GM21619 (cell line): ENCODE results near the gene MARCHF9.
A peak's percentile ranks its signal among the peaks of the same experiment; 100 is the strongest.
"Not testable (repeated sequence)": the region's sequence is repeated elsewhere in the genome, so short reads cannot be mapped to it uniquely, and the experiment has no call there.

Experiments
- ATAC-seq: cut with Tn5 transposase; IDR thresholded peaks from one replicate; pipeline ENCODE4 v1.9.1; 2021; ENCODE audit not compliant: unreplicated experiment

MARCHF9 gene

DNA sequence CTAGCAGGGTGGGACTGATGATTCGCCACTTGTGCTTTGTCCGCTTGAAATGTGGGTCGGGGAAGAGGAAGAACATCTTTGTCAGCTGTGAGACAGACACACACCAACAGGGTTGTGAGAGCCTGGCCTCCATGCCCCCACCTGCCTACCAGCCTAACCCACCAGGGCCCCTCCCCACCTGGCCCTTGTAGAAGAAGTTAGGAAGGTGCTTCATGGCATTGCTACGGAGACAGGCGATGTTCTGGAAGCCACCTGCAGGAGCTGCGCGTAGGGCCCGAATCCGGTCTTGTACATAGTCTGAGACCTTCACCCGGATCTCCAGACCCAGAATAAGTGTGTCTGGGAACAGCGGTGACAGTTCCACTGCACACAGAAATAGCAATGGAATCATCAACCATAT lies 14.7 kb downstream of the MARCHF9 start:
- no peak for ATAC-seq

DNA sequence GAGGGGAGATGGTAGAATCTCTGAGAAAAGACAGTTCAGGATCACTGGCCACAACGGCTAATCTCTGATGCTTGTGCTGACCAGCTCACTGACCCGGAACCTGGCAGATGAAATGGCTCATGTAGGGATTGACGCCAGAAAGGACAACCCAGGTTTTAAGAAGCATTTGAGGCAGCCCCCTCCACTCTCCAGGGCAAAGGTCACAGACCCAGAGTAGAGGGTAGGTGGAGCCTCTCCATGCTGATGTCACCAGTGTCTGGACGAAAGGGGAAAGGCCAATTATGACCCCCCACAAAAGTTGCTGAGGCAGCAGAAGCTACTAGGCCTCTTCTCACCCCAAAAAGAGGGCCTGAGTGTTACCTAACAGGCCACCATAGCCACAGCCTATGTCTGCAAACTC lies 15.8 kb downstream of the MARCHF9 start:
- ATAC-seq: no peak

DNA sequence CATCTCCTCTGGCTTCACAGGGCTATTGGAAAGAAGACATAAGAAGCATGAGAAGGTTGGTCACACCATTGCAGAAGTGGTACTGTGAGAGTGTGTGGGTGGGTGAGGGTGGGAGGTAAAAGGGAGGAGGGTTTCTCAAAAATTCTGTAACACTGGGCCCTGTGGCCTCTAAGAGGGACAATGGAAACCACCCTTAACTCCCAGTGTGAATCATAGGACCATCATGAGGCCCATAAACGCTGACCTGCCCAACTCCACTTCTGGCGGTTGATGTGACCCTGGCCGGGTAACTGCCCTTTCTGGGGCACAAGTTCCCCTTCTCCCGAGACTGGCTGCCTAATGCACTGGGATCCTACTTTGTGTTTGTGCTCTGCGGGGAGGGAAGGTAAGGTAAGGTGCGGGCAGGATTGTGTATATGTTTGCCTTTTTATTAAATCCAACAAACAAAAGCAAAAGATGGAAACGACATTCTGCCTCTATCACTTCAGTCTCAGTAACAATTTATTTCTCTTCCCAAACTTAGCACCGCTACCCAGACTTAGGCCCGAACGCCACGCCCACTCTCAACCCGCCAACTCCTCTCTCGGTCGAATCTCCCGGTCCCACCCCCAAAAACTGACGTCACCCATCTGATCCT lies 16.5 kb downstream of the MARCHF9 start:
- peak; percentile 71 for ATAC-seq

DNA sequence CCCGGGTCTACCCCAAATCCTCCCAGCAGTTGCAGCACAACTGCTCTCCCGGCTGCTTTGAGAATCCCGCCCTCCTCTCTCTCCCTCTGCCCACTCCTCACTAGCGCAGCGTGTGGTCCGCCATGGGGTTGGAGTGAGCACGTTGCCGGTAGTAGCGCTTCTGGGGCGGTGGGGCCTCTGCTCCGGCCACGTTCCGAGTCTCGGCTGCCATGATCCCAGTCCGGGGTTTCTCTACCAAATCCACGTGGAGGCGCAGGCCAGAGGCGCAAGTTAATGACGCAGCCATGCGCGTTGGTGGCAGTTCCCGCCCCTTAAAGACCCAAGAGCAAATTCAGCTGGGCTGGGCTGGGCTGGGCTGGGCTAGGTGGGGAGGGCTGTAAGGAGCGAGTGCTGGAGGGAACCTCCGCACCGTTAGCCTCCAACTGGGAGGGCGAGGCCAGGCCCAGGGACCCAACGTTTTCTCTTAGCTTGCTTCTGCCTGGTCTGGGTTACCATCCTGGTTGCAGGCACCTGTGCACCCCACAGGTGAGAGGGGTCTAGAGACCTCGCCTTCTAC lies 17.0 kb downstream of the MARCHF9 start, which contains the start of gene METTL1:
Gene METTL1, minus strand, starts transcription at position 233 of the 556 bp plus-strand sequence. Its CDS starts 22 bp downstream, at position 211.
- peak; percentile 76 for ATAC-seq

DNA sequence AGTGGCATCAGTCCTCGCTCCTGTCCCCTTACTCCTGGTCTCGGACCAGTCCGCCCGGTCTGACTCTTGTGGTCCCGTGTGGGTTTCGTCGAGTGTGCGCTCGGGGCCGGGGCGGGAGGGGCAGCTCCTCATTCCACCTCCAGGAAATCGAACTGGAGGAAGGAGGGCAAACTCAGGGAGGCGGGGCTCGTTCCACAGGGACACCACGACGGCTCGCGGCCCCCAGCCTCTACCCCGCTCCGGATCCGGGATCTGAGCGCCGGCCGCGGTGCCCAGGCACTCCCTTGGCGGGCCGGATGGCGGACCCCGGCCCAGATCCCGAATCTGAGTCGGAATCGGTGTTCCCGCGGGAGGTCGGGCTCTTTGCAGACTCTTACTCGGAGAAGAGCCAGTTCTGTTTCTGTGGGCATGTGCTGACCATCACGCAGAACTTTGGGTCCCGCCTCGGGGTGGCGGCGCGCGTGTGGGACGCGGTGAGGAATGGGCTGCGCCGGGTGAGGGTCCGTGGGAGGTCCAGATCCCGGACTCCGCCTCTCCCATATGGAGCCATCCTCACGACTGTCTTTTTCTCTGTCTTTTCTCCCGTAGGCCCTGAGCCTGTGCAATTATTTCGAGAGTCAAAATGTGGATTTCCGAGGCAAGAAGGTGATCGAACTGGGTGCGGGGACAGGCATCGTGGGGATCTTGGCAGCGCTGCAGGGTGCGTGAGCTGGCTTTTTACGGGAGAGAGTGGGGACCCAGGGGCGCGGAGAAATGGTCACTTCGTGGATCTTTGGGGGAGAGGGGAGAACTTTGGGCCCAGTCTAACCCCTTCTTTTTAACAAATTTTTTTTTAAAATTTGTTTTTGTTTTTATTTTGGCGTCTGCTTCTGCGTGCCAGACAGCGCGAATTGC lies 17.8 kb downstream of the MARCHF9 start, which contains the start of gene EEF1AKMT3:
Gene EEF1AKMT3, plus strand, starts transcription at position 186 of the 894 bp plus-strand sequence. Its CDS starts 111 bp downstream, at position 297.
- ATAC-seq: peak; percentile 7

DNA sequence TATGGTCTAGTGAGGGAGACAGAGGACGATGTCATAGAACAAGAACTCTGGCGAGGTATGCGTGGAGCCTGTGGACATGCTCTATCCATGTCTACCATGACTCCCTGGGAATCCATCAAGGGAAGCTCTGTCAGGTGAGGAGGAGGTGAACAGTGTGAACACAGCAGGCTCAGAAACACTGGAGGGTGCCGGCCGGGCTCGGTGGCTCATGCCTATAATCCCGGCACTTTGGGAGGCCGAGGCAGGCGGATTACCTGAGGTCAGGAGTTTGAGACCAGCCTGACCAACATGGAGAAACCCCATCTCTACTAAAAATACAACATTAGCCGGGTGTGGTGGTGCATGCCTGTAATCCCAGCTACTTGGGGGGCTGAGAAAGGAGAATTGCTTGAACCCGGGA lies 19.7 kb downstream of the MARCHF9 start:
- not testable (repeated sequence) for ATAC-seq

DNA sequence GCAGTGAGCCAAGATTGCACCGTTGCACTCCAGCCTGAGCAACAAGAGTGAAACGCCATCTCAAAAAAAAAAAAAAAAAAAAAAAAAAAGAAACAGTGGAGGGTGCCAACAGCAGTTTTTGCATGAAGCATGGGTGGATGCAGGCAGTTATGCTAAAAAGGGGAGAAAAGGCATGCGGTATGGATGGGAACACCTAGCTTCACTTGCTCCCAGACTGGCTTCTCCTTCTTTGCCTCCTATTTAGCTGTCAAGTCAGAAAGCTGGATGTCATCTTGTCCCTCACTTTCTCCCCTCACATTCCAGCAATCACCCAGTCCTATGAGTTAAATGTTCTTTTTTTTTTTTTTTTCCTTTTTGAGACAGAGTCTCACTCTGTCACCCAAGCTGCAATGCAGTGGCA lies 20.1 kb downstream of the MARCHF9 start:
- ATAC-seq: no peak

DNA sequence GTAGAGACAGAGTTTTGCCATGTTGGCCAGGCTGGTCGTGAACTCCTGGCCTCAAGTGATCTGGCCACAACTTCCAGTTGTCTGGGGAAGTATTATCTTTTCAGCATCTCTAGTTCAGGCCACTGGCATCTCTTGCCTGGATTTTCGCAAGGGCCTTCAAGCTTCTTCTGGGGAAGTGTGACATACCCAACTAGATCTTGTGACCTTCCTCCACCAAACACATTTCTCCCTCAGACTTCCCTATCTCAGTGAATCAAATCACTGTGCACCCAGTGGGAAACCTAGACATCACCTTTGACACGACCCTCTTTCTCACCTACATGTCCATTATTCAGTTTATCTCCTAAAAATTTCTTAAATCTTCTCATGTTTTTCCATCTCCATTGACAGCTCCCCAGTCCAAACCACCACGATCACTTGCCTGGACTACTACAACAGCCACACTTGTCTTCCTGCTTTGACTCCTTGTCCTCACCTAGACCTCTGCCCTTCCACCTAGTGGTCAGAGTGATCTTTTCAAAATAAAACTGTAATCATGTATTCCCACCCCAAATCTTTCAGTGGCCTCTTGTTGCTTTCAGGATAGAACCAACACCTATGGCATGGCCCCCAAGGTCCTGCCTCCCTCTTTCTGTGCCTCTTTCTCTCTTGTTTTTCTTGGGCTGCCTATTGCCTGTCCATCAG lies 20.8 kb downstream of the MARCHF9 start:
- no peak for ATAC-seq

DNA sequence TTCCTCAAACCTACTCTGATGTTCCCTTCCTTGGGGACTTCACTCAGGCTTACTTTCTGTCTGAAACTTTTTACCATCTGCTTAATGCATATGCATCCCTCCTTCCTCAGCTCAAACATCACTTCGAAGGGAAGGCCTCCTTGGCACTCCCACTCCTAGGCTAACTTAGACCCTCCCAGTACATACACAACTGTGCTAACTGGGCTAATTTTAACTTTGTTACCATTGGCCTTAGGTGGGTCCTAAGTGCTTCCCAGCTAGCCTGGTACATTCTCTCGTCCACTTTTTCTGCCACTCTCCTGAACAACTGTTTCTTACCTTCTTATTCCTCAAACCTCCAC lies 21.3 kb downstream of the MARCHF9 start:
- no peak for ATAC-seq

DNA sequence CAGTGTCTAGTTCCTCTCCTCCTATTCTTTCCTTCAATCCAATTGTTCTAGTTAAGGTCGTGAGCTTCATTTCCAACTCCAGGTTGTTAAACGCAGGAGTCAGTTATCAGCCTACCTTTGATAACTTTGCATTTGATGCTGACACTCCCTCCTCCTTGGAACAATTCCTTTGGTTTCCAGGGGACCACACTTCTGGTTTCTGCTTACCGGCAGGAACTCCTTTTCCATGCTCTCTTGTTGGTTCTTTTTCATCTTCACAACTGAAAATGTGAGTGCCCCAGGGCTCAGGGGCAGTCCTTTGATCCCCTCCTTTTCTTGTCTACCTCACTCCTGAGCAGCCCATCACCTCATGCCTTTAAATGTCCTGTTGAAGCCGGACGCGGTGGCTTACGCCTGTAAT lies 22.5 kb downstream of the MARCHF9 start:
- ATAC-seq: no peak

DNA sequence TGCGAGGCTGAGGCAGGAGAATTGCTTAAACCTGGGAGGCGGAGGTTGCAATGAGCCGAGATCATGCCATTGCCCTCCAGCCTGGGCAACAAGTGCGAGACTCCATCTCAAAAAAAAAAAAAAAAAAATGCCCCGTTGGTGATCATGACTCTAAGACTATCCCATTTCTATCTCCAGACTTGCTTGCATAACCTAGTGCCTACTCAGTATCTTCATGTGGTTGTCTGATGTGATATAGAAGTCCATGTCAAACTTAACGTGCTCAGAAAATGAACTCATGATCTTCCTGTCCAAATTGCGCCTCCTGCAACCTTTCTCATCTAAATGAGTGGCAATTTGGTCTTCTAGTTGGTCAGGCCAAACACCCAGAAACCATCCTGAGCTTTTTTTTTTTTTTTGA lies 23.0 kb downstream of the MARCHF9 start:
- no peak for ATAC-seq

DNA sequence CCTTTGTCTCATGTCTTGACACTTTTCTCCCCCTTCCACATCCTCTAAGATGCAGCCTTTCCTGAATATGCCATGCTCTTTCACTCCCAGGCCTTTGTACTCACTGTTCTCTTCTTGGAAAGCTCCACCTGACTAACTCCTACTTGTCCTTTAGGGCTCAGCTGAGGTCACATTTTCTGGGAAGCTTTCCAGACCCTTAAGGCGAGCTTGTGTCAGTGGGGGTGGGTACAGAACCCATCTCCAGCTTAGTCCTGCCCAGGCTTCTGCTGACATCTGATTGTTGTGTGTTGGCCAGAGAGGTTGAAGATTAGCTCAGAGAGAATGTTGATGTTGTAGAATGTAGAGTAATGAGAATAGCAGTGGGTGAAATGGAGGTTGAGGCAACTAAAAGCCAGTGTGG lies 24.8 kb downstream of the MARCHF9 start:
- ATAC-seq: no peak

DNA sequence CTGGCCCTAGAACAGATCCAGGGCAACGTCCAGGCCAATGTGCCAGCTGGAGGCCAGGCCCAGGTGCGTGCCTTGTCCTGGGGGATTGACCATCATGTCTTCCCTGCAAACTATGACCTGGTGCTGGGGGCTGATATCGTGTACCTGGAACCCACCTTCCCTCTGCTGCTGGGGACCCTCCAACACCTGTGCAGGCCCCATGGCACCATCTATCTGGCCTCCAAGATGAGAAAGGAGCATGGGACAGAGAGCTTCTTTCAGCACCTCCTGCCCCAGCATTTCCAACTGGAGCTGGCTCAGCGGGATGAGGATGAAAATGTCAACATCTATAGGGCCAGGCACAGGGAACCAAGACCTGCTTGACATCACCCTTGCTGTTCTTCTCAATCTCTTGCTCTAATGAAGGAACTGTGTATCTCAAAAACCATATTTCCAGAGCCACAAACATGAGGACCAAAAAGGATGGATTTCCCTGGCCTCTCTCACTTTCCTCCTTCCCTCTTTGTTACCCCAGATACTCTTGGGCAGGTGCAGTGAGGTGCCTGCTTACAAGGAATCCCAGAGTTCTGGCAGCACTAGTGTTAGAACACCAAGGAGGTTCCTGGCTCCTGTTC lies 25.5 kb downstream of the MARCHF9 start:
- ATAC-seq: no peak

DNA sequence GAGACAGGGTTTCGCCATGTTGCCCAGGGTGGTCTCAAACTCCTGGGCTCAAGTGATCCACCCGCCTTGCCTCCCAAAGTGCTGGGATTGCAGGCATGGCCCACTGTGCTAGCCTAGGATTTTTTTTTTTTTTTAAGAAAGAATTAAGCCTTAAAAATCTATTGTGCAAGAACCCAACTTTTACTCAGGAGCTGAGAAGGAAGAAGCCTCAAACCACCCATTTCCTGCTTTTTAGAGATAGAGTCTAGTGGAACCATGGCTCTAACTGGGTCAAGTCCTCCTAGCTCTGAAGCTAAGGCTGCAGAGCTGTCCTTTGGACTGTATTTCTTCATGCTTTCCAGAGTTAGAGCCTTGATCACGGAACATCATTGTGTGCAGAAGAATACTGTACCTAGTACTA lies 26.3 kb downstream of the MARCHF9 start:
- no peak for ATAC-seq

DNA sequence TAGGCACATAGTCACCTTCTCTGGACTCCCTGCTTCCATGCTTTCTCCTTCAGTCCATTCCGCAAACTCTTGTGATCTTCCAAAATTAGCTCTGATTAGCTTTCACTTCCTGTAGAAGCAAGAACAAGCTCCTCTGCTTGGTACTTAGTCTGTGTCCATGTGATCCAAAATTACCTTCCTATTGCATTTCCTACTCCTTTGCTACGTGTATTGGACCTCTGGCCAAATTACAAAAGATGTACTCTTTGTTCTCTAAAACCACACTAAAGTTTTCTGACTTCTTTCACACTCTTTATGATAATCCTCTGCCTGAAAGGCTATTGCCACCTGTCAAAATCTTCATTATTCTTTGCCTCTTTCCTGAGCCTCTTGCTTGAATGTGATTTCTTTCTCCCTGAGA lies 26.9 kb downstream of the MARCHF9 start:
- ATAC-seq: no peak

DNA sequence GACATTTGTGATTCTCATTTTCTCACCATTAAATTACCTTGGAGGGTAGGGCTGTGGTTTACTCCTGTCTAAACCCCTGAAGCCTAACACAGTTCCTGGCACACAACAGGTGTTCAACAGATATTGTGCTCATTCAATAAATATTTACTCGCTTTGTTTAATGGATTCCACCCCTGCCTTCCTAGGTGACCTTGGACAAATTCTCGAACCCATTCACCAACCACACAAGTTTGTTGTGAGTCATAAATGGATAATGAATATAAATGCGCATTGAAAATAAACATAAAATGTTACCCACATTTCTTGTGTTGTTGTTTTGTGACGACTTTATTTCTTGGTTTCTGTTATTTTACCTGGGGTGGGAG lies 27.3 kb downstream of the MARCHF9 start:
- no peak for ATAC-seq

DNA sequence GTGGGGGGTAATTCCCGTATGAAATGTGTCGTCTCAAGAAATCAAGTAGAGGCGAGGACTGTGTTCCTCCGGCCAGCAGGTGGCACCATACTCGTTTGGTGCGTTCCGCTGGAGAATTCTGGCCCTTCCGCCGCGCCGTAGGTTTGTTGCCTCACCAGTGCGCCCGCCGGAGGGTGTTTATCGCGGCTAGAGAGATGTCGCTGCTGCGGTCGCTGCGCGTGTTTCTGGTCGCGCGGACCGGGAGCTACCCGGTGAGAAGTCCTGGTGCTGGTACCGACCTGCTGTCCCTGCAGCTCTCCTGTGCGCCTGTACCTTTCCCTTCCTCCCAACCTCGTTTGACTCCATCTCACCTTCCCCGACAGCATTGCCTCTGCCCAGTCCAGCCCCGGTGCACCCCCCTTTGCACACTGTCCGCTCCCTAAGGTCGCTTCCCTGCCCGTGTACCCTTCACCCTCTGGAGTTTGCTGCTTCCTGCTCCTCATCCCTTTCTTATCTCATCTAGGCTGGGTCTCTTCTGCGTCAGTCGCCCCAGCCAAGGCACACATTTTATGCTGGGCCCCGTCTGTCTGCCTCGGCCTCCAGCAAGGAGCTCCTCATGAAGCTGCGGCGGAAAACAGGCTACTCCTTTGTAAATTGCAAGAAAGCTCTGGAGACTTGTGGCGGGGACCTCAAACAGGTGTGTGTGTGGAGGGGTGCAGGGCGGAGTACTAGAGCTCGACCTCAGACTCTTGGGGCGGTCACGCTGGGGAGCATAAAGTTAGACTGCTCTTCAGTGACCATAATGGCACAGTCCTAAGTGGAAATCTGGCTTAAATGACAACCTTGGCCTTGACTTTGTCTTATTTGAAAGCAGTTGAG lies 27.9 kb downstream of the MARCHF9 start, which contains the start of gene TSFM:
Gene TSFM, plus strand, starts transcription at position 180 of the 858 bp plus-strand sequence. Its CDS starts 15 bp downstream, at position 195.
- peak; percentile 92 for ATAC-seq

DNA sequence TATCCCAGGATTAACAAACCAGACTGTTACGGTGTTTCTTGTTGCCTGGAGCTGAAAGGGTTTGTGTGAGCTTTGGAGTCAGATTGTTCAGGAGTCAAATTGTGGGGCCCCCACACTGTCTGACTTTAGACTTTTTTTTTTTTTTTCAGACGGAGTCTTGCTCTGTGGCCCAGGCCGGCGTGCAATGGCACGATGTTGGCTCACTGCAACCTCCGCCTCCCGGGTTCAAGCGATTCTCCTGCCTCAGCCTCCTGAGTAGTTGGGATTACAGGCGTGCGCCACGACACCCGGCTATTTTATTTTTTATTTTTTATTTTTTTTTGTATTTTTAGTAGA lies 28.5 kb downstream of the MARCHF9 start:
- no peak for ATAC-seq

DNA sequence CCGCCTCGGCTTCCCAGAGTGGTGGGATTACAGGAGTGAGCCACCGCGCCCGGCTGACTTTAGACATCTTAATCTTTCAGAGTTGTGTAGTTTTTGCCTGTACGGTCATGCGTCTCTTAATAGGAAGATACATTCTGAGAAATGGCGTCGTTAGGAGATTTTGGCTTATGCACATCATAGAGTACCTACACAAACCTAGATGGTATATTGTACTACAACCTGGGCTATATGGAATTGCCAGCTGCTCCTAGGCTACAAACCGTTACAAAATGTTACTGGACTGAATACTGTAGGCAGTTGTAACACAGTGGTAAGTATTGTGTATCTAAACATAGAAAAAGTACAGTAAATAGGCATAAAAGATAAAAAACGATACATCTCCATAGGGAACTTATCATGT lies 29.0 kb downstream of the MARCHF9 start:
- no peak for ATAC-seq

DNA sequence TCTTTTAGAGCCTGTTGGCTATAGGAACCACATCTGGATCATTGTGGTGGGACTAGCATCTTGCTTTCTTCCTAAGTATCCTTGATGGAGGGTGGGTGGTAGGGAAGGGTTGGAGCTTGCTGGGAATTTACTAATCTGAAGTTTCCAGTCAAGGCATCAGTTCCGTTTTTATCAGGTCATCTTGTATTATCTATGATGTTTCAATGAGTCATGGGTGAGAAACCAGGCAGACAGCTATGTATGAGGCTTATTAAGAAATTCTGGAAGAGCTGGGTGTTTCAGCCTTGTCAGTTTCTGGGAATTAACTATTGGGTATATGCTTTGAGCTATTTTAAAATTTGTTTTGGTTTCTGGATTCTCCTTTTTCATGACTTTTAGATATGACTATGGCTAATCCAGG lies 39.0 kb downstream of the MARCHF9 start:
- no peak for ATAC-seq
